ENCODE measurements around the gene CDH4.

DNA sequence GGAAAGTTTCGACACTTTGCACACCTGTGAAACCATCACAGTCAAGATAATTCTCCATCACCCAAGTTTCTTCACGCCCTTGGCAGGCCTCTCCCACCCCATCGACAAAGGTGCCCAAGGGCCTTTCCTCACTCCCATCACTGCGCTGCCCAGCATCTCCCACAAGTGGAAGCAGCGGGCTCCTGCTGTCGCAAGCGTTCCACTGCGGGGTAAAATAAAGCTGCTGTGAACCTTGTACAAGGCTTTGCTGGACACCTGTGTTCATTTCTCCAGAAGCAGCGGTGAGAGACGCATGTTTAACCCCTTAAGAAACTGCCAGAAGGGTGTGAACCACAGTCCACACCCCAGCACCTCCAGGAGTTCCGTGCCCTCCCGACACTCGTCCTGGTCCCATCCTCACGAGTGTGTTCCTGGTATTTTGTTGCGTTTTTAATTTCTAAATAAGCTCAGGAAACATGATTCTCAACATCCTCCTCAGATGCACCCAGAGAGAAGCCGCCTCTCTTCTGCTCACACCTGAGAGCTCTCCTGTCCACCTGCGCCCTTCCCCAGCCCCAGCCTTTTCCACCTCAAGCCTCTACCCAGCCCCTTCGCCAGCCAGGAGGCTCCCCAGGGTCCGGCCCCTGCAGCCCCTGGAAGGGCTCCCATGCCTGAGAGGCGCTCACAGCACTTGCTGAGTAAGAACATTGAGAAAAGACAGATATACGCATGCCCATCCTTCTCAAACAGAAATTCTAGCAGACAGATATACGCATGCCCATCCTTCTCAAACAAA lies 716.2 kb downstream of the CDH4 start:
- TF ChIP-seq, protein P1, sequence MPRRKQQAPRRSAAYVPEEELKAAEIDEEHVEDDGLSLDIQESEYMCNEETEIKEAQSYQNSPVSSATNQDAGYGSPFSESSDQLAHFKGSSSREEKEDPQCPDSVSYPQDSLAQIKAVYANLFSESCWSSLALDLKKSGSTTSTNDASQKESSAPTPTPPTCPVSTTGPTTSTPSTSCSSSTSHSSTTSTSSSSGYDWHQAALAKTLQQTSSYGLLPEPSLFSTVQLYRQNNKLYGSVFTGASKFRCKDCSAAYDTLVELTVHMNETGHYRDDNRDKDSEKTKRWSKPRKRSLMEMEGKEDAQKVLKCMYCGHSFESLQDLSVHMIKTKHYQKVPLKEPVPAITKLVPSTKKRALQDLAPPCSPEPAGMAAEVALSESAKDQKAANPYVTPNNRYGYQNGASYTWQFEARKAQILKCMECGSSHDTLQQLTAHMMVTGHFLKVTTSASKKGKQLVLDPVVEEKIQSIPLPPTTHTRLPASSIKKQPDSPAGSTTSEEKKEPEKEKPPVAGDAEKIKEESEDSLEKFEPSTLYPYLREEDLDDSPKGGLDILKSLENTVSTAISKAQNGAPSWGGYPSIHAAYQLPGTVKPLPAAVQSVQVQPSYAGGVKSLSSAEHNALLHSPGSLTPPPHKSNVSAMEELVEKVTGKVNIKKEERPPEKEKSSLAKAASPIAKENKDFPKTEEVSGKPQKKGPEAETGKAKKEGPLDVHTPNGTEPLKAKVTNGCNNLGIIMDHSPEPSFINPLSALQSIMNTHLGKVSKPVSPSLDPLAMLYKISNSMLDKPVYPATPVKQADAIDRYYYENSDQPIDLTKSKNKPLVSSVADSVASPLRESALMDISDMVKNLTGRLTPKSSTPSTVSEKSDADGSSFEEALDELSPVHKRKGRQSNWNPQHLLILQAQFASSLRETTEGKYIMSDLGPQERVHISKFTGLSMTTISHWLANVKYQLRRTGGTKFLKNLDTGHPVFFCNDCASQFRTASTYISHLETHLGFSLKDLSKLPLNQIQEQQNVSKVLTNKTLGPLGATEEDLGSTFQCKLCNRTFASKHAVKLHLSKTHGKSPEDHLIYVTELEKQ (tag by site-specific recombination; IDR thresholded peaks at IDR 0.05; ENCODE audit: borderline replicate concordance), result no peak
- TF ChIP-seq ZBTB7A (tag by site-specific recombination; IDR thresholded peaks at IDR 0.05; ENCODE audit: low read depth), result no peak
- TF ChIP-seq SCRT2 (tag by site-specific recombination; IDR thresholded peaks at IDR 0.05), result no peak
